Lower leg skin (tissue), 3 donors: ENCODE results near the gene REEP5.
"Not testable (repeated sequence)": the region's sequence is repeated elsewhere in the genome, so short reads cannot be mapped to it uniquely, and the experiment has no call there.

ENCODE experiments used
- CTCF ChIP-seq, 3 donors: fragments of 450-650 bp; IDR thresholded peaks; one replicate each; pipeline ENCODE4 v1.5.1; 2016; ENCODE audit warnings: antibody characterized with exemption in 3 of 3, mild to moderate bottlenecking in 3 of 3, moderate library complexity in 2 of 3
- POLR2A ChIP-seq, 2 donors: fragments of 450-650 bp; IDR thresholded peaks; one replicate each; pipeline ENCODE4 v1.6.1; 2016 to 2017; ENCODE audit warnings: antibody characterized with exemption in 2 of 2, mild to moderate bottlenecking in 1 of 2, moderate library complexity in 1 of 2

DNA sequence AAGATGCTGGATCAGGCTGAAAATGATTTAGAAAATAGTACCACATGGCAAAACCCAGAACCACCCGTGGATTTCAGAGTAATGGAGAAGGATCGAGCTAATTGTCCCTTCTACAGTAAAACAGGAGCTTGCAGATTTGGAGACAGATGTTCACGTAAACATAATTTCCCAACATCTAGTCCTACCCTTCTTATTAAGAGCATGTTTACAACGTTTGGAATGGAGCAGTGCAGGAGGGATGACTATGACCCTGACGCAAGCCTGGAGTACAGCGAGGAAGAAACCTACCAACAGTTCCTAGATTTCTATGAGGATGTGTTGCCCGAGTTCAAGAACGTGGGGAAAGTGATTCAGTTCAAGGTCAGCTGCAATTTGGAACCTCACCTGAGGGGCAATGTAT lies 30.0 kb downstream of the REEP5 start:
- TF ChIP-seq CTCF, POLR2A (IDR thresholded peaks at IDR 0.05): not testable (repeated sequence)
